HEK293T (cell line): ENCODE data around the gene LAMA3.
A peak's percentile ranks its signal among the peaks of the same experiment; 100 is the strongest.

Experiments used
- CTCF ChIA-PET: fragments of 350-600 bp; formaldehyde crosslinking; extraction: SDS; loops from one replicate; lab custom pipeline; 2021; ENCODE audit warnings: antibody characterized with exemption, inconsistent platforms; lab: Yijun Ruan, JAX
- POLR2A ChIA-PET: fragments of 350-600 bp; formaldehyde crosslinking; extraction: SDS; loops from one replicate; lab custom pipeline; 2020; ENCODE audit warnings: antibody characterized with exemption, inconsistent platforms; lab: Yijun Ruan, JAX
- DNase-seq: peaks from one replicate; pipeline ENCODE4 v3.0.0; 2012; ENCODE audit warnings: mixed read lengths; ENCODE audit errors: extremely low spot score
- ARNT ChIP-seq: fragments of 450-650 bp; IDR thresholded peaks from 2 replicates; pipeline ENCODE4 v1.6.1; 2017; ENCODE audit warnings: mild to moderate bottlenecking
- BHLHE40 ChIP-seq: fragments of 450-650 bp; IDR thresholded peaks from 2 replicates; pipeline ENCODE4 v1.6.1; 2016; ENCODE audit warnings: mild to moderate bottlenecking, moderate library complexity, borderline replicate concordance
- CTBP1 ChIP-seq: fragments of 450-650 bp; IDR thresholded peaks from 2 replicates; pipeline ENCODE4 v1.6.1; 2016; ENCODE audit warnings: borderline replicate concordance
- ELF4 ChIP-seq: fragments of 450-650 bp; IDR thresholded peaks from 2 replicates; pipeline ENCODE4 v1.6.1; 2017; ENCODE audit warnings: antibody characterized with exemption
- FOXA1 ChIP-seq: fragments of 450-650 bp; IDR thresholded peaks from 2 replicates; pipeline ENCODE4 v1.6.1; 2016; ENCODE audit warnings: mild to moderate bottlenecking
- FOXK2 ChIP-seq: fragments of 450-650 bp; IDR thresholded peaks from 2 replicates; pipeline ENCODE4 v1.6.1; 2016; ENCODE audit warnings: mild to moderate bottlenecking
- FOXM1 ChIP-seq: fragments of 450-650 bp; IDR thresholded peaks from 2 replicates; pipeline ENCODE4 v1.6.1; 2017; ENCODE audit warnings: mild to moderate bottlenecking, borderline replicate concordance
- HDGF ChIP-seq: fragments of 450-650 bp; IDR thresholded peaks from 2 replicates; pipeline ENCODE4 v1.6.1; 2017; ENCODE audit warnings: antibody characterized with exemption, borderline replicate concordance
- L3MBTL2 ChIP-seq: fragments of 450-650 bp; conservative IDR thresholded peaks from 2 replicates; pipeline ENCODE4 v1.6.1; 2016; ENCODE audit warnings: mild to moderate bottlenecking
- LEF1 ChIP-seq: fragments of 450-650 bp; IDR thresholded peaks from 2 replicates; pipeline ENCODE4 v1.6.1; 2017; ENCODE audit warnings: mild to moderate bottlenecking, borderline replicate concordance
- NFRKB ChIP-seq: fragments of 450-650 bp; IDR thresholded peaks from 2 replicates; pipeline ENCODE4 v1.6.1; 2016; ENCODE audit warnings: mild to moderate bottlenecking, moderate library complexity
- PKNOX1 ChIP-seq: fragments of 450-650 bp; IDR thresholded peaks from 2 replicates; pipeline ENCODE4 v1.6.1; 2016
- SP1 ChIP-seq: fragments of 450-650 bp; IDR thresholded peaks from 2 replicates; pipeline ENCODE4 v1.6.1; 2017
- SUZ12 ChIP-seq: fragments of 450-650 bp; IDR thresholded peaks from 2 replicates; pipeline ENCODE4 v1.6.1; 2016; ENCODE audit warnings: mild to moderate bottlenecking
- TARDBP ChIP-seq: fragments of 450-650 bp; IDR thresholded peaks from 2 replicates; pipeline ENCODE4 v1.6.1; 2016
- ZNF384 ChIP-seq: fragments of 450-650 bp; IDR thresholded peaks from 2 replicates; pipeline ENCODE4 v1.6.1; 2016

LAMA3 gene

DNA sequence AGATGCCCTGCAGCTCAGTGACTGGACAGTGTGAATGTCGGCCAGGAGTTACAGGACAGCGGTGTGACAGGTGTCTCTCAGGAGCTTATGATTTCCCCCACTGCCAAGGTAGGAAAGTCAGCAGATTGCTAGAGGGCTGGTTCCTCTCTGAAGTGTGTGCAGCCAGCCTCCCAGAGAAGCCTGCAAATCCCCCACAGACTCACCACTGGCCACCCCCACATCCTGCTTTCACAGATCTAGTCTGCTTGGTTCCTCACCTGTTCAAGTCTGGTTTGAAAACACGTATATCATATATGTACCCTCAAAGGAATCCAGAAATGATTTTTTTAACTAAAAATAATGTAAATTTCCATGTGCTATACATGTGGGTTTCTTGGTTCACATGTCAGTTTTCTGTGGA, 121.1 kb downstream of the LAMA3 start:
- no peak for DNase-seq
- POLR2A ChIA-PET: no interaction called here
- TF ChIP-seq FOXA1 (no peak), TARDBP (no peak), FOXM1 (no peak), ZNF384 (no peak), ELF4 (no peak), HDGF (no peak), NFRKB (no peak), LEF1 (no peak), CTBP1 (no peak), SUZ12 (no peak), BHLHE40 (no peak), FOXK2 (no peak), ARNT (no peak), SP1 (no peak), L3MBTL2 (no peak), PKNOX1 (no peak)
- CTCF ChIA-PET: interaction anchor here (0.6 to 0.9 kb wide), 3 partner anchors 89 to 294 kb away, joined by 3 read pairs; no protein-coding TSS in a partner anchor

- DNase-seq: no peak
- TF ChIP-seq CTBP1 (no peak), ELF4 (no peak), SUZ12 (no peak)
- CTCF ChIA-PET: interaction anchor here (0.6 kb wide), 1 partner anchor 293 kb away, joined by 3 read pairs; no protein-coding TSS in a partner anchor
- POLR2A ChIA-PET: no interaction called here
Measured at GRCh38 chr18:23811176-23811575, 121.9 kb downstream of the LAMA3 start.

- peak; percentile 46 for DNase-seq
- POLR2A ChIA-PET: no interaction called here
- TF ChIP-seq SP1 (no peak), PKNOX1 (peak; percentile 70)
- CTCF ChIA-PET: no interaction called here
Measured at GRCh38 chr18:23812546-23813440, 123.5 kb downstream of the LAMA3 start.

DNA sequence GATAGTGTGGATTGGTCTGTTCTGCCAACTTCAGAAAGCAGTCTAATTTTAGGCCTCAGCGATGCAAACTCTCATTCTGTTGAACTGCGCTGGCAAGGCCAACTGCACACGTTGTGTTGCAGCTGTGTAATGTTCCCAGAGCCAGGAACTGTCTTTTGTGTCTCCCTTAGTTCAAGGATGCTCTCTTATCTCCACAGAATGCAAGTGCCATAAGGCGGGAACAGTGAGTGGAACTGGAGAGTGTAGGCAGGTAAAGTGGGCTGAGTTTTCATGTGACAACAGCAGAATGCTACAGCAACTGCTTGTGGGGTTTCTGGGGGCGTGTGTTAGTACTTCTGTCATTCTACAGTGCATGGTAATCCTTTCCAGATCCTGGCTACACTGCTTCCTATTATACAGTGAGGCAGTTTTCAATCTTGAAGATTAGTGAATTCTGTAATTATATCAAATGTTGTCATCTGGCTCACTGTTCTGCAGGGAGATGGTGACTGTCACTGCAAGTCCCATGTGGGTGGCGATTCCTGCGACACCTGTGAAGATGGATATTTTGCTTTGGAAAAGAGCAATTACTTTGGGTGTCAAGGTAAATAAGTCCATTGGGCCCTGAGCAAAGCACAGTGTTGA, 125.8 kb downstream of the LAMA3 start:
- TF ChIP-seq BHLHE40: no peak
- no peak for TF ChIP-seq L3MBTL2
- no peak for TF ChIP-seq TARDBP
- TF ChIP-seq FOXK2: no peak
- no peak for TF ChIP-seq ARNT
- no peak for TF ChIP-seq LEF1
- TF ChIP-seq SP1: no peak
- DNase-seq: no peak
- CTCF ChIA-PET: no interaction called here
- POLR2A ChIA-PET: no interaction called here

DNA sequence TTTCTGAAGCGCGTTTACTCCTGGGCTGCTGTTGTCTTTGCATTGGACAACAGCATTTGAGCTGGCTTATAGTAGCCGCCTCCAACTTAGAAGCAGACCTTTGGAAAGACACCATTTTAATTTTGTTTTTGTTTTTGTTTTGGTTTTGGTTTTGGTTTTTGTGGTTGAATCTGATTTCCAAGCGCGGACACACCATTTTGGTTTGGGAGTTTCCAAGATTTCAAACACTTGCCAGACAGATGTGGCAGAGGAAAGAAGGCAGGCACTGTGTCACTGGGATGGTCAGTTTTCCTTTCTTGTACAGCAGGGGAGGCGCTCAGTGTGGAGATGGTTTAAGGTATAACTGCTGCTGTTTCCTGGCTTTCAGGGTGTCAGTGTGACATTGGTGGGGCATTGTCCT, 126.8 kb downstream of the LAMA3 start:
- ChIA-PET CTCF (no interaction called here), POLR2A (no interaction called here)
- no peak for TF ChIP-seq CTBP1
- DNase-seq: no peak

GRCh38 chr18:23816740-23817139, 127.5 kb downstream of the LAMA3 start:
- DNase-seq: no peak
- ChIA-PET POLR2A (no interaction called here), CTCF (interaction anchor here (0.7 kb wide), 1 partner anchor 550 kb away, joined by 3 read pairs; no protein-coding TSS in a partner anchor)
- TF ChIP-seq BHLHE40: no peak
- no peak for TF ChIP-seq ZNF384
- no peak for TF ChIP-seq FOXA1
- no peak for TF ChIP-seq ARNT
- no peak for TF ChIP-seq PKNOX1

DNA sequence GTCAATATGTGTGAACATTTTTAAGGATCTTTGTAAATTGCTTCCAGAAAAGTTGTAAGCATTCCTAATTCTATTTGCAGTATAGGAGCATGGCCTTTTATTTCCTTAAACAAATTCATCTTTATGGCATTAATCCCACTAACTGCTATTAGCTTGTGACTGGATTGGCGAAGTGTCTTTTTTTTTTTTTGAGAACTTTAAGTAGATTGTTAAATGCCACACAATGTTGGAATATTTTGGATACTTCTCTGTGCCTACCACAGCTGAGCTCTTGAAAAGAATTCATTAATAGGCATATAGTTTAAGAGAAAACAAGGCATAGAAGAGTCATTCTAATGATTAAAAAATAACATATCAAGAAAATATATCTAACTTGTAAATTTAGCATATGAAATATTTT, 129.7 kb downstream of the LAMA3 start:
- no peak for TF ChIP-seq SUZ12
- DNase-seq: no peak
- POLR2A ChIA-PET: no interaction called here
- CTCF ChIA-PET: no interaction called here
